HG03571 (cell line): ENCODE data around the gene CD248.

Experiments
- ATAC-seq: cut with Tn5 transposase; IDR thresholded peaks from one replicate; pipeline ENCODE4 v1.9.1; 2021; ENCODE audit not compliant: unreplicated experiment

The CD248 gene

GRCh38 chr11:66341502-66342126 lies 24.8 kb upstream of the CD248 start:
- ATAC-seq: no peak

DNA sequence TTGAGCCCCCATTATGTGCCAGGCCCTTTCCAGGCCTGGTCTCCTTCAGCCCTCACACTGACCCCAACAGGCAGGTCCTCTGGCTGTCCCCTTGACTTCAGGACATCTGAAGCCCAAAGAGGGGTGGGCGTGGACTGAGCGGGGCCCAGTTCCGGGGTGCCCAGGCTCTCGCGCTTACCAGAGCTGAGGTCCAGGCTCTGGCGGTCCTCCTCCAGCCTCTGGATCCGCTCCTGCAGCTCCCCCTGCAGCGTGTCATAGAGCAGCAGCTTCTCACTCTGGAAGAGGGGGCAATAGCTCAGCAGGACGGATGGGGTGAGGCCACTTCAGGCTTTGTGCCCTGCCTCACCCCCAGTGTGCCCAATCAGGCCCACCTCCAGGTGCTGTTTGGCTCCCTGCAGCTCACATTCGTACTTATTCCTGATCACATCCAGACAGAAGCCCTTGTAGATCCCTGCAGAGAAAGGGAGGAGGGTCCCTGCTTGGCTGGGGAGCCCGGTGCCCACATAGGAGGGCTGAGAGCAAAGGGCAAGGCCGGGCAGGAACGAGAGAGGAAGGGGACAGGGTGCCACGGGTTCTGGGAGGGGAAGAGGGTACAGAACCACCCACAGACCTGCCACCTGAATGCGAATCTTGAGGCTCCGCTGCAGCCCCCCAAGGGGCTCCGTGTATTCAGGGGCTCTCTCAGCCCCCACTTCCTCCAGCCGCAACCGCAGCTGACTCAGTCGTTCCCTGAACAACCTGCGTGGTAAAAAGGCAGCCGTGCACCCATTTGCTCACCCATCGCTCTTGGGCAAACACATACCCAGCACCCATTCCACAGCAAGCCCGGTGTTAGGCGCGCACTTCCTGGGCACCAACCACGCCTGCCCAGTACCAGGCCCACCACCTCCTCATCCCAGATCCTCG lies 24.0 kb upstream of the CD248 start:
- no peak for ATAC-seq

GRCh38 chr11:66339686-66340483 lies 23.0 kb upstream of the CD248 start:
- ATAC-seq: no peak

DNA sequence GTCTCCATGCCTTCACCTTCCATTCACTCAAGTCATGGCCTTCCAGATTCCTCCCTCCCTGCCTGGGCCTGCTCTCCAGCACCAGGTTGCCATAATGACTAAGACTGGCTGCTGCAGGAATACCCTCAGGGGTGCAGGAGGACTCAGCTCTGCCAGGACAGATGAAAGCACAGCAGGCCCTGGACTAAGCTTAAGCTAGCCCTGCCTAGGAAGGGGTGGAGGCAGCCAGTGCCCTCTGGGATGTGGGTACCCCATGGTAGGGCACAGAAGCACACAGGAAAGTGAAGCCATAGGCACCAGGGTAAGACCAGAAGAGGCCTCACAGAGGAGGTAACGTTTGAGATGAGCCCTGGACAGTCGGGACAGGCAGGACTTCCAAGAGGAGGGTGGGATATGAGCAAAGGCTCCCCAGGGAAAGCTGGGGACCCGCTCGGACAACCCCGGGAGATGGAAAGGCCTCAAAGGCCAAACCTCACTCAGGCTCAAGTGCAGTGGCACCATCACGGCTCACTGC lies 22.4 kb upstream of the CD248 start:
- ATAC-seq: no peak

- ATAC-seq: no peak
These were observed 21.7 kb upstream of the CD248 start for GRCh38 chr11:66338276-66339161.

- no peak for ATAC-seq
These were observed 20.5 kb upstream of the CD248 start for GRCh38 chr11:66337103-66337899.

DNA sequence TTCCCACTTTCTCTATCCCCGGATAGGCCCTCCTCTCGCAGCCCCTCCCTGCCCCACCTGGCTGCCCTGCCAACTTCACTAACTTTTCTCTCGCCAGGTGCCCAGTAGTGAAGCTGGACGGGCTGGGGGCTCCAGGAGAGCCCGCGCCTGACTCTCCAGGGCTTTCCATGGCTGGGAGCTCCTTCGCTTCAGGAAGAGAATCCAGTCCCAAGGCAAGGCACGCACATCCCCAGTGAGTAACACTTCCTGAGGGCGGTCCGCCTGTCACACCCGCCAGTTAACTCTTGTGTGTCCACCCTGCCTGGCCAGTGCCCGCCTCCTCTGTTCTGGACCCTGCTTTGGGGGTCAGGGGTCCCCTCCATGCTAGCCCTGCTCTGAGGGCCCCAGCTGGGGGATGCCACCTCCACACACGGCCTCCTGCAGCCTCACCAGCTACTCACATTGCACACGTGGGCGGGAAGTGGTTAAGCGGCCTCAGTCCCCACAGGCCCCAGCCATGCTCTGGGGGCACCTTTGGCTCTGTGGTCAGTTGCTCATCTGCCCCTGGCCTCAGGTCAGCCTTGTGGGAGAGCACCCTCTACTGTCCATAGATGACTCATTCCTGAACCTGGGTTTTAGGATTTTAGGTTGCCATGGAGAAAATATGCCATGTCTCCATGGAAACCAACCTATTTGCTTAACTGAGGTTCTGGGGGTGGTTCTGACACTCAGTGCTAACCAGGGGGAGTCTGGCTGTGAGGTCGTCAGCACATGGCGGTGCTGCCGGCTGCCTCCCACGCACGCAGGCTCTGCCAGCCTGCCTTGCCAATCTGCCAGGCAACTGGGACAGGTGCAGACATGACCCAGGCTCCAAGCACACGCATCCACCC lies 19.6 kb upstream of the CD248 start, which contains the start of gene RIN1:
Gene RIN1, minus strand, starts transcription at position 201 of the 869 bp plus-strand sequence. Its CDS starts 32 bp downstream, at position 169.
- ATAC-seq: no peak

DNA sequence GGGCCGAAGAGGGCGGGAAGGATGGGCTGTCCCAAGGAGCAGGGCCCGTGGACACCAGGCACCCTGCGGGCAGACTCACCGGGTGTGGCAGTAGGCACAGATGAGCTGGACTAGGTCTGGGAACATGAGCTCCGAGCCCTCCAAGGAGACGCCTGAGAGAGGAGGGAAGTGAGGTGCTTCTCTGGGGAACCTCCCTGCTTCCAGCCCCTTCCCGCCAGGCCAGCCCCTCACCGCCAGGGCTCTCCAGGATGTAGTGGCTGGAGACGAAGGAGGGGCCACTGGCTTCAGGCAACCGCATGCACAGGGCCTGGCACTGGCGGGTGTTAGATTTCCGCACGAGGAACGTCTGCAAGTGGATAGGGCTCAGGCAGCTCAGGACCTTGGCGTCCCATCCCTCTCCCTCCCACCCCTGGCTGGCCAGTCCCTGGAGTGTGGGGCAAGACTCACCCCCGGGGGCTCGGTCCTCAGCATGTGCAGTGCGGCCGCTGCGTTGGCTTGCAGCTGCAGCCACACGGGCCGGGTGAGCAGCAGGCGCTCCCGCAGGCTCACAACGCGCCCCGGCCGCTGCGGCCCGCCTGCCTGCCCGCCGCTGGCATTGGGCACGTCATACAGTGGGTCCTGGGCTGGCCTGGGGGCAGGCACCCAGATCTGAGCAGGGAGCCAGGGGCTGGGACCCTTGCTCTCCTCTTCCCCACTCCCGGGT lies 18.8 kb upstream of the CD248 start:
- no peak for ATAC-seq

DNA sequence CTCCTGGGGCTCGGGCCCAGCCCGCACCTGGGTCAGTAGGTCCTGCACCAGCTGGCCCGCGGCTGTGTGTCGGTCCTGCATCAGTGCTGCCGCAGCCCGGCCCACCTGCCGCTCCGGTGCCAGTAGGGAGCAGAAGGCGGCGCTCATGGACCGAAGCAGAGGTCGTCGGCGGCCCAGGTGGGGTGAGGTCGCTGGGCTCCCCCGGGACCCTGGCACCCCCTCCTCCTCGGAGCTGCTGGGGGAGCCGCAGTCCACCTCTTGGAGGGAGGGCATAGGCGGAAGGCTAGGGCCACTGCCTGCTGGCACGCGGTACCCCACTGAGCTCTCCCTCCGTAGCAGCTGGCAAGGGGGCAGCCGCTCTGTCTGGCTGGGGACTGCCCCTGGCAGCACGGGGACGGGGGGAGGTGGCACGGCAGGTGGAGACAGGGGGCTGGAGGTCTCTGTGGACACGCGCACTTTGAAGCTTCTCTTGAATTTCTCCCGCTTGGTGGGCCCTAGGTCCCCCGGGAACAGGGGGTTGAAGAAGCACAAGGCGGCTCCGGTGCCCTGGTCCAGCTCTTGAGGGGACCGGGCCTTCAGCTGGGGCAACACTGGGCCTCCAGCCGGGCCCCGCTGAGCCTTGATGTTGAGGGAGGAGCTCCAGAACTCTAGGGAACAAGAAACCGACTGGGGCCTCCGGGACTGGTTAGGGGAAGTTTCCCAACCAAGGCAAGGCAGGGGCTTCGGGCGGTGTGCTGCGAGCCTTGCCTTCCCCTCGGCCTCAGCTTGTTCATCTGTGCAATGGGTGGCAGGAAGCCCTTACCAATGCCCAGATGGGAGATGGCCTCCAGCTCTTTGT lies 18.0 kb upstream of the CD248 start:
- ATAC-seq: no peak

- no peak for ATAC-seq
These were observed 17.2 kb upstream of the CD248 start for GRCh38 chr11:66333896-66334604.

GRCh38 chr11:66333220-66333877 lies 16.5 kb upstream of the CD248 start:
- no peak for ATAC-seq

- no peak for ATAC-seq
These were observed 15.8 kb upstream of the CD248 start for GRCh38 chr11:66332371-66333219.

DNA sequence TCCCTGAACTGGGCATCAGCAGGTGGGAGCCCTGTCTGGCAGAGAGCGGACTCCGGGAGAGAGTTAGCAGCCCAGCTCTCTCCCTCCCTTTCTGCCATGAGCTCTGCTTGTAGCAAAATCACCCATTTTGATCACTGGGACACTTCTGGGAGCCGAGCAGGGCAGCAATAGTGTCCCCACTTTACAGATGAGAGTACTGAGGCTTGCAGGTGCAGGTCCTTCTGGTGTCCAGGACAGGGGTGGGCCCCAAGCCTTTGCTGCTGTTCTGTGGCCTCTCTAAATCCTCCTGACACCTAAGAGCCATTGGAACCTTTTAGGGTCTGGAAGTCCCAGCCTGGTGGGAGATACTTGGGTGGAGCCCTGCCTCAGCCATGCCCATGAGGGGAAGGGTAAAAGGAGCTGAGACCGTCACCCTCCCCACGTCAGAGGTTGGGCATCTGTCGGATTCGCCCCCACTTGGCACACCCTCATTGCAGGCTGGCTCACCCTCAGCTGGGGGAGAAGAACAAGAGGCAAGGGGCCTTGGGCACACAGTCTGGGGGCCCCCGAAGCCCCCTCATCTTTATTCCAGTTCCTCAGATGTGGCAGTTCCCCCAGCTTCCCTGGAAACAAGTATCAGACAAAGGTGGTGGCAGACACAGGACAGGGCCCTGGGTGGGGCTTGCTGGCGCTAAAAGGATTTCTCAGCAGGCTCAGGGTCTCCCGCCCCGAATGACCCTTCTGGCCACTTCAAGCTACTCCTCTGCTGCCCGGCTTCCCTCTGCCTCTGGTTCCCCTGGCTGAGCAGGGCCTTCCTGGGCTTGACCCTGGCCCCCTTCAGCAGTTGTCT lies 14.9 kb upstream of the CD248 start:
- ATAC-seq: no peak

- no peak for ATAC-seq
These were observed 14.1 kb upstream of the CD248 start for GRCh38 chr11:66330931-66331330.
